Measurements from ENCODE around the gene BLMH. TPM values are rescaled to one million over a fixed set of nuclear protein-coding genes. Genes with fewer than 3 reads are reported as not detected.
A peak's percentile ranks its signal among the peaks of the same experiment; 100 is the strongest.

Gene BLMH
- total and polyA plus RNA-seq, 4 donors: 4.2 to 17.5 (median 12.9) TPM

DNA sequence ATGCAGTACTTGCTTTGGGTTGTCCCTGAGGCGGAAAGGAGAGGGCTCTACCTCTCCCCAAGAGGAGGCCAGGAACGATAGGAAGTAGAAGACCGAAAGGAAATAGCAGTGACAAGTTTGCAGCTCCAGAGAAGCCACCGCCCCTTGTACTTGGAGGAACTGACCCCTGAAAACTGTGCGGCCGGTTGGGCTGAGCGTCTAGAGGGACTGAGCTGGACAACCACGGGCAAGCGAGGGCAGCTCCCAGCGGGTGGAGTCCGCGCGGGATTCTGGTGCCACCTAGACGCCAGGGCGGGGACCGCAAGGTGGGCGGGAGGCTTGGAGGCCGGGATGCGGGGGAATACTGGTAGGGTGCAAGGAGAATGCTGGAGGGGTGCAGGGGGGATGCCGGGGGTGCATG, 55.0 kb downstream of the BLMH start:
- peaks cover 11 to 17% (median 16%) of the 10 kb centered on the region in 4 donors for H3K4me1 ChIP-seq (ENCODE audit: control insufficient read depth in 4 of 4, insufficient read depth in 4 of 4, low read length in 3 of 4)
- no peaks in the 10 kb centered on the region for H3K9me3 ChIP-seq (ENCODE audit: control insufficient read depth in 4 of 4, low read length in 3 of 4)
- no peak overlapping the region for H3K4me3 ChIP-seq (ENCODE audit: low read depth in 1 of 3, low read length in 3 of 3)
- H3K9ac ChIP-seq (ENCODE audit: low read depth in 1 of 2, low read length in 2 of 2): no peak overlapping the region
- DNase-seq (ENCODE audit: low spot score): peak; percentile 58
- no peaks in the 10 kb centered on the region for H3K27me3 ChIP-seq (ENCODE audit: control insufficient read depth in 4 of 4, insufficient read depth in 4 of 4, low read length in 3 of 4)
- WGBS: 7% methylated on average over 20 of the region's 20 CpGs
- no peaks in the 10 kb centered on the region for H3K36me3 ChIP-seq (ENCODE audit: control insufficient read depth in 4 of 4, insufficient read depth in 3 of 4, low read depth in 1 of 4, low read length in 3 of 4)
- TF ChIP-seq TAF1 (conservative IDR thresholded peaks at IDR 0.05) (no peak), RAD21 (IDR thresholded peaks at IDR 0.05) (peak; percentile 72 to 77), GABPA (IDR thresholded peaks at IDR 0.05 in 1 of 2, conservative IDR thresholded peaks at IDR 0.05 in 1 of 2) (no peak), NR2F2 (IDR thresholded peaks at IDR 0.05) (no peak)
- TF ChIP-seq, protein P1, sequence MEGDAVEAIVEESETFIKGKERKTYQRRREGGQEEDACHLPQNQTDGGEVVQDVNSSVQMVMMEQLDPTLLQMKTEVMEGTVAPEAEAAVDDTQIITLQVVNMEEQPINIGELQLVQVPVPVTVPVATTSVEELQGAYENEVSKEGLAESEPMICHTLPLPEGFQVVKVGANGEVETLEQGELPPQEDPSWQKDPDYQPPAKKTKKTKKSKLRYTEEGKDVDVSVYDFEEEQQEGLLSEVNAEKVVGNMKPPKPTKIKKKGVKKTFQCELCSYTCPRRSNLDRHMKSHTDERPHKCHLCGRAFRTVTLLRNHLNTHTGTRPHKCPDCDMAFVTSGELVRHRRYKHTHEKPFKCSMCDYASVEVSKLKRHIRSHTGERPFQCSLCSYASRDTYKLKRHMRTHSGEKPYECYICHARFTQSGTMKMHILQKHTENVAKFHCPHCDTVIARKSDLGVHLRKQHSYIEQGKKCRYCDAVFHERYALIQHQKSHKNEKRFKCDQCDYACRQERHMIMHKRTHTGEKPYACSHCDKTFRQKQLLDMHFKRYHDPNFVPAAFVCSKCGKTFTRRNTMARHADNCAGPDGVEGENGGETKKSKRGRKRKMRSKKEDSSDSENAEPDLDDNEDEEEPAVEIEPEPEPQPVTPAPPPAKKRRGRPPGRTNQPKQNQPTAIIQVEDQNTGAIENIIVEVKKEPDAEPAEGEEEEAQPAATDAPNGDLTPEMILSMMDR (IDR thresholded peaks at IDR 0.05; ENCODE audit: low read depth, low read length, missing input control): peak; percentile 46
- TF ChIP-seq, protein P2, sequence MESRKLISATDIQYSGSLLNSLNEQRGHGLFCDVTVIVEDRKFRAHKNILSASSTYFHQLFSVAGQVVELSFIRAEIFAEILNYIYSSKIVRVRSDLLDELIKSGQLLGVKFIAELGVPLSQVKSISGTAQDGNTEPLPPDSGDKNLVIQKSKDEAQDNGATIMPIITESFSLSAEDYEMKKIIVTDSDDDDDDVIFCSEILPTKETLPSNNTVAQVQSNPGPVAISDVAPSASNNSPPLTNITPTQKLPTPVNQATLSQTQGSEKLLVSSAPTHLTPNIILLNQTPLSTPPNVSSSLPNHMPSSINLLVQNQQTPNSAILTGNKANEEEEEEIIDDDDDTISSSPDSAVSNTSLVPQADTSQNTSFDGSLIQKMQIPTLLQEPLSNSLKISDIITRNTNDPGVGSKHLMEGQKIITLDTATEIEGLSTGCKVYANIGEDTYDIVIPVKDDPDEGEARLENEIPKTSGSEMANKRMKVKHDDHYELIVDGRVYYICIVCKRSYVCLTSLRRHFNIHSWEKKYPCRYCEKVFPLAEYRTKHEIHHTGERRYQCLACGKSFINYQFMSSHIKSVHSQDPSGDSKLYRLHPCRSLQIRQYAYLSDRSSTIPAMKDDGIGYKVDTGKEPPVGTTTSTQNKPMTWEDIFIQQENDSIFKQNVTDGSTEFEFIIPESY (IDR thresholded peaks at IDR 0.05): no peak
- TF ChIP-seq, protein P3, sequence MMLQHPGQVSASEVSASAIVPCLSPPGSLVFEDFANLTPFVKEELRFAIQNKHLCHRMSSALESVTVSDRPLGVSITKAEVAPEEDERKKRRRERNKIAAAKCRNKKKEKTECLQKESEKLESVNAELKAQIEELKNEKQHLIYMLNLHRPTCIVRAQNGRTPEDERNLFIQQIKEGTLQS (IDR thresholded peaks at IDR 0.05): no peak
- no peak overlapping the region for H3K27ac ChIP-seq (ENCODE audit: low read depth in 1 of 2, low read length in 2 of 2)

DNA sequence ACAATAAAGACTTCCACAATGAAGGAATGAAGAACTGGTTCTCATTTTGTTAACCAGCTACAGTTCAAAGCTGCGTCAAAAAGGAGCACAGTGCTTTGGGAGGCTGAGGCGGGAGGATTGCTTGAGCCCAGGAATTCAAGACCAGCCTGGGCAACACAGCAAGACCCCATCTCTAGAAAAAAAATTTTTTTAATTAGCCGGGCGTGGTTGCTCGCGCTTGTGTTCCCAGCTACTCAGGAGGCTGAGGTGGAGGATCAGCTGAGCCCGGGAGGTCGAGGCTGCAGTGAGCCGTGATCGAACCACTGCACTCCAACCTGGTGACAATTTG, 55.5 kb downstream of the BLMH start:
- TF ChIP-seq YY1 (IDR thresholded peaks at IDR 0.05): no peak
- TF ChIP-seq, protein P1 (IDR thresholded peaks at IDR 0.05; ENCODE audit: low read depth, low read length, missing input control): no peak
- no peak for TF ChIP-seq FOXA2 (IDR thresholded peaks at IDR 0.05)
- H3K4me1 ChIP-seq (ENCODE audit: control insufficient read depth in 4 of 4, insufficient read depth in 4 of 4, low read length in 3 of 4): peaks cover 11 to 17% (median 16%) of the 10 kb centered on the region in 4 donors
- no peak overlapping the region for H3K27ac ChIP-seq (ENCODE audit: low read depth in 1 of 2, low read length in 2 of 2)
- no peak overlapping the region for H3K4me3 ChIP-seq (ENCODE audit: low read depth in 1 of 3, low read length in 3 of 3)
- no peaks in the 10 kb centered on the region for H3K27me3 ChIP-seq (ENCODE audit: control insufficient read depth in 4 of 4, insufficient read depth in 4 of 4, low read length in 3 of 4)
- WGBS: 67% methylated on average over 10 of the region's 10 CpGs
- H3K9ac ChIP-seq (ENCODE audit: low read depth in 1 of 2, low read length in 2 of 2): no peak overlapping the region
- H3K9me3 ChIP-seq (ENCODE audit: control insufficient read depth in 4 of 4, low read length in 3 of 4): no peaks in the 10 kb centered on the region
- H3K36me3 ChIP-seq (ENCODE audit: control insufficient read depth in 4 of 4, insufficient read depth in 3 of 4, low read depth in 1 of 4, low read length in 3 of 4): no peaks in the 10 kb centered on the region
- DNase-seq (ENCODE audit: low spot score): no peak
